Hepatocyte (in vitro differentiated cells): ENCODE measurements around the gene SLC39A11.

ENCODE experiments used
- EZH2 ChIP-seq: fragments of 200-600 bp; sonication (generic); IDR thresholded peaks from 2 replicates; pipeline ENCODE4 v1.6.1; 2016; ENCODE audit warnings: antibody characterized with exemption, mild to moderate bottlenecking, borderline replicate concordance
- TF ChIP-seq, protein P1 (sequence below): fragments of 200-600 bp; sonication (generic); IDR thresholded peaks from 2 replicates; pipeline ENCODE4 v1.5.1; 2016; ENCODE audit warnings: antibody characterized with exemption, mild to moderate bottlenecking; ENCODE audit not compliant: poor library complexity

GRCh38 chr17:72977771-72978417 lies 114.6 kb downstream of the SLC39A11 start:
- no peak for TF ChIP-seq EZH2
- TF ChIP-seq, protein P1, sequence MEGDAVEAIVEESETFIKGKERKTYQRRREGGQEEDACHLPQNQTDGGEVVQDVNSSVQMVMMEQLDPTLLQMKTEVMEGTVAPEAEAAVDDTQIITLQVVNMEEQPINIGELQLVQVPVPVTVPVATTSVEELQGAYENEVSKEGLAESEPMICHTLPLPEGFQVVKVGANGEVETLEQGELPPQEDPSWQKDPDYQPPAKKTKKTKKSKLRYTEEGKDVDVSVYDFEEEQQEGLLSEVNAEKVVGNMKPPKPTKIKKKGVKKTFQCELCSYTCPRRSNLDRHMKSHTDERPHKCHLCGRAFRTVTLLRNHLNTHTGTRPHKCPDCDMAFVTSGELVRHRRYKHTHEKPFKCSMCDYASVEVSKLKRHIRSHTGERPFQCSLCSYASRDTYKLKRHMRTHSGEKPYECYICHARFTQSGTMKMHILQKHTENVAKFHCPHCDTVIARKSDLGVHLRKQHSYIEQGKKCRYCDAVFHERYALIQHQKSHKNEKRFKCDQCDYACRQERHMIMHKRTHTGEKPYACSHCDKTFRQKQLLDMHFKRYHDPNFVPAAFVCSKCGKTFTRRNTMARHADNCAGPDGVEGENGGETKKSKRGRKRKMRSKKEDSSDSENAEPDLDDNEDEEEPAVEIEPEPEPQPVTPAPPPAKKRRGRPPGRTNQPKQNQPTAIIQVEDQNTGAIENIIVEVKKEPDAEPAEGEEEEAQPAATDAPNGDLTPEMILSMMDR = no peak
